K562 (cell line): ENCODE results near the gene NTN3. TPM values are rescaled to one million over a fixed set of nuclear protein-coding genes. Genes with fewer than 3 reads are reported as not detected.

Experiments used
- ARID4B ChIP-seq: sonication (generic); formaldehyde crosslinking; IDR thresholded peaks from 2 replicates; pipeline ENCODE4 v1.8.0; 2022; ENCODE audit warnings: mild to moderate bottlenecking, missing genetic modification reagents
- CBFA2T3 ChIP-seq: fragments of 450-650 bp; IDR thresholded peaks from 2 replicates; pipeline ENCODE4 v1.6.1; 2017
- CTCFL ChIP-seq: IDR thresholded peaks from 2 replicates; pipeline ENCODE4 v1.6.1; 2011; ENCODE audit warnings: borderline replicate concordance, low read depth, mild to moderate bottlenecking, moderate library complexity, low read length; ENCODE audit not compliant: insufficient read depth, poor library complexity, severe bottlenecking
- E2F3 ChIP-seq: fragments of 250-450 bp; sonication (Bioruptor Pico); IDR thresholded peaks from 2 replicates; pipeline ENCODE4 v1.4.0; 2020; ENCODE audit warnings: mild to moderate bottlenecking
- FIP1L1 ChIP-seq: fragments of 200-400 bp; formaldehyde crosslinking; IDR thresholded peaks from 2 replicates; pipeline ENCODE4 v1.6.1; 2018; ENCODE audit warnings: mild to moderate bottlenecking, low read depth, low read length; ENCODE audit not compliant: poor library complexity, severe bottlenecking
- NCOA4 ChIP-seq: fragments of 450-650 bp; IDR thresholded peaks from 2 replicates; pipeline ENCODE4 v1.6.1; 2018; ENCODE audit warnings: mild to moderate bottlenecking; ENCODE audit not compliant: partially characterized antibody
- PBX2 ChIP-seq, 2 experiments: IDR thresholded peaks in 1 of 2; conservative IDR thresholded peaks in 1 of 2; 2 replicates each; pipeline ENCODE4 v1.6.1; 2016; ENCODE audit warnings: low read depth in 2 of 2, mild to moderate bottlenecking in 1 of 2, missing compliant biosample characterization in 1 of 2, missing genetic modification characterization in 1 of 2, moderate library complexity in 1 of 2
- PKNOX1 ChIP-seq: fragments of 450-650 bp; IDR thresholded peaks from 2 replicates; pipeline ENCODE4 v1.6.1; 2016
- SIRT6 ChIP-seq: IDR thresholded peaks from one replicate; pipeline ENCODE4 v1.6.1; 2012; ENCODE audit warnings: low read depth, mild to moderate bottlenecking, control low read depth, inconsistent platforms, low read length, moderate library complexity
- SPI1 ChIP-seq: IDR thresholded peaks from 2 replicates; pipeline ENCODE4 v1.6.1; 2011; ENCODE audit warnings: low read depth, low read length, control low read depth, borderline replicate concordance
- TCF7 ChIP-seq: sonication (generic); IDR thresholded peaks from 2 replicates; pipeline ENCODE4 v1.6.1; 2016; ENCODE audit warnings: antibody characterized with exemption, borderline replicate concordance
- ZBTB7A ChIP-seq: IDR thresholded peaks from 2 replicates; pipeline ENCODE4 v1.6.1; 2011; ENCODE audit warnings: low read depth, mild to moderate bottlenecking, low read length, moderate library complexity, borderline replicate concordance; ENCODE audit not compliant: control insufficient read depth
- polyA plus RNA-seq, 8 experiments: library from polyadenylated mRNA; depleted of rRNA in 4 of 8; stranded (reverse) in 5 of 8; unstranded in 3 of 8; fragments of >200 nt; fragmentation: Nextera tagmentation in 2 of 8; fragmentation: Illumina TruSeq in 1 of 8; extraction: Ambion mirVana in 2 of 8; extraction: Trizol in 1 of 8; gene quantifications; 2 replicates each; pipeline versions ENCODE4 v1.2.1 to v1.2.3, GENCODE V29; 2011 to 2014; ENCODE audit warnings: inconsistent platforms in 1 of 8, missing spikeins in 1 of 8
- total RNA-seq, 7 experiments: library from RNA; depleted of rRNA in 6 of 7; stranded (reverse); fragments of >200 nt in 6 of 7; fragmentation: Illumina TruSeq in 2 of 7; extraction: Trizol in 2 of 7; gene quantifications; 2 replicates each; pipeline versions ENCODE4 v1.2.1 to v1.2.3, GENCODE V29; 2011 to 2021; ENCODE audit warnings: low replicate concordance in 1 of 7

The NTN3 gene
- total and polyA plus RNA-seq, 9 of the 15 experiments (the other 6 are each of a cell fraction or from before 2014, with no cell fraction given): not detected

- TF ChIP-seq CTCFL (peak; percentile 74), ZBTB7A (peak; percentile 88), PKNOX1 (peak; percentile 51; the same call in 1 of the 2 replicates), ARID4B (peak; percentile 2; the same call in 1 of the 2 replicates), SIRT6 (no peak), PBX2 (CRISPR knock-in tag; IDR thresholded peaks at IDR 0.05; ENCODE audit: low read depth) (no peak), PBX2 (tag; conservative IDR thresholded peaks at IDR 0.05; ENCODE audit: low read depth) (no peak), CBFA2T3 (peak; percentile 31), E2F3 (no peak), FIP1L1 (peak; percentile 62), SPI1 (peak; percentile 69; the same call in 1 of the 2 replicates), TCF7 (0 out of 2 replicates have a peak, but pooled peaks have one; percentile 20), NCOA4 (no peak)
These were observed 49.9 kb downstream of the NTN3 start (continued) for GRCh38 chr16:2520784-2521531.
